Pancreas (tissue), 10 donors: ENCODE data around the gene KCNJ5. TPM values are rescaled to one million over a fixed set of nuclear protein-coding genes. Genes with fewer than 3 reads are reported as not detected.

ENCODE experiments used
- ATAC-seq, 4 donors: fragments of 200-7000 bp; cut with Tn5 transposase; one replicate each; pipeline versions ENCODE4 v1.8.0 to v1.9.1; 2020; ENCODE audit warnings: mild to moderate bottlenecking in 4 of 4, moderate library complexity in 4 of 4
- DNase-seq, 6 donors: peaks; one replicate each; pipeline ENCODE4 v3.0.0-alpha.2; 2020
- FAIRE-seq: peaks from 2 replicates; lab custom pipeline; 2012; peaks lifted over from hg19 to GRCh38; lab: Jason Lieb, UNC
- H3K27ac ChIP-seq, 4 donors: fragments of 200-600 bp; sonication (generic); 1 replicate in 3 of 4; 2 replicates in 1 of 4; pipeline versions ENCODE4 v1.5.0 to v1.8.0; 2020
- H3K27me3 ChIP-seq, 4 donors: fragments of 200-600 bp; one replicate each; pipeline ENCODE4 v1.8.0; 2021
- H3K36me3 ChIP-seq, 3 donors: fragments of 200-600 bp; sonication (generic) in 1 of 3; one replicate each; pipeline versions ENCODE4 v1.5.0 to v1.8.0; 2020 to 2021
- H3K4me1 ChIP-seq, 3 donors: fragments of 200-600 bp; one replicate each; pipeline ENCODE4 v1.8.0; 2021
- H3K4me3 ChIP-seq, 4 donors: fragments of 200-600 bp; sonication (generic) in 2 of 4; one replicate each; pipeline versions ENCODE4 v1.5.0 to v1.8.0; 2020 to 2021
- H3K9me3 ChIP-seq, 4 donors: fragments of 200-600 bp; one replicate each; pipeline ENCODE4 v1.8.0; 2021
- WGBS, 2 donors: extraction: QIAGEN DNeasy Blood & Tissue Kit; methylation state at CpG; one replicate each; pipeline ENCODE4 v1.1.7; 2013; 5-methylcytosine and 5-hydroxymethylcytosine counted together
- intact Hi-C, 3 donors: fragments of 100-400 bp; cut with DNase I; formaldehyde crosslinking; loops; one replicate each; pipeline versions ENCODE4 v1.11.1 to v1.14.2; 2022
- polyA plus RNA-seq, 2 donors: library from polyadenylated mRNA; stranded (reverse); fragments of 200-250 nt; gene quantifications; one replicate each; pipeline ENCODE4 v1.2.3, GENCODE V29; 2013
- total RNA-seq, 6 donors: library from RNA; stranded (reverse); fragmentation: NEBNext Ultra II Directional in 4 of 6; extraction: Animal tissue kit (Norgen Biotek cat#: 25700) in 4 of 6; gene quantifications; one replicate each; pipeline versions ENCODE4 v1.2.1 to v1.2.4, GENCODE V29; 2021 to 2023
- TF ChIP-seq, protein P1 (sequence below), 4 donors: fragments of 200-600 bp; sonication (generic) in 3 of 4; IDR thresholded peaks; one replicate each; pipeline versions ENCODE4 v1.5.0 to v1.8.0; 2021; ENCODE audit warnings: antibody characterized with exemption in 4 of 4
- donor health status: healthy with polysubstance abuse.
- donor health status: DM: no; HTN: no; CAD: no; lungs with moderate emphysema.
- donor health status: DM: no; HTN: no; CAD: no.
- donor health status: control.
- donor health status: control.
- donor health status: Bipolar disorder and iron deficiency.
- donor health status: DM: yes; HTN: yes; CAD: no.
- donor health status: DM: no; HTN: no; CAD: no.
- donor health status: DM: no; HTN: no; CAD: no.
- donor health status: DM: yes; HTN: yes; CAD: no.

KCNJ5 gene
- total and polyA plus RNA-seq, 8 donors = 1.1 to 17.6 (median 9.5) TPM

DNA sequence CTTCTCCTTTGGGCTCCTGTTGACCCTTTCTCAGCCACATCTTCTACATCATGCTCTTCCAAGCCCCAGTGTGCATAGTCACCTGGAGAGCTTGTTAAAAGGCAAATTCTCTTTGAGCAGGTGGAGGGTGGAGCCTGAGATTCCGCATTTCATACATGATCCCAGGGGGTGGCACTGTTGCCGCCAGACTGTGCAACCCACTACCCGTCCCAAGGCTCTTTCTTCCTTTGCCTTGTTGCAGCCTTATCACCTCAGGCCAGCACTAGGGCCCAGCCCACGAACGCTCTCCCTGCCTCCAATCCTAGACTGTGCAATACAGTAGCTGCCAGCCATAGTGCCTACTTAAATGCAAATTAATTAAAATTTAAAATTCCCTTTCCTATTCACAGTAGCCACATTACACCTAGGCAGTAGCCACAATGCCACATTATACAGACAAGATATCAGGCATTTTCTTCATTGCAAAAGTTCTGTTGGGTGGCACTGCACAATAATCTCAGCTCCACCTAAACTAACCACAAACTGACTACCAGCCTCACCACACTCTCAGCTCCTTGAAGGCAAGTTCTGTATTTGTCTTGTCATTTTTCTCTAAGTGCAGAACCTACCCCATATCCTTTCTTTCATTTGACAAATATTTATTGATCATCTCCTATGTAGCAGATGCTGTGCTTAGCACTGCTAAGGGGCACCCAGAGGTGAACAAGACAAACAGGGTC lies 4.6 kb upstream of the KCNJ5 start:
- Histone ChIP-seq H3K36me3 (no peaks in the 10 kb centered on the region), H3K4me1 (peaks cover 14 to 31% (median 18%) of the 10 kb centered on the region in 3 donors), H3K27ac (no peak overlapping the region), H3K9me3 (no peaks in the 10 kb centered on the region), H3K4me3 (no peak overlapping the region), H3K27me3 (no peaks in the 10 kb centered on the region)
- DNase-seq (peak in 4 of 6 donors; percentile 63 to 75 (median 74)), FAIRE-seq (no peak), ATAC-seq (peak; percentile 33 to 69 (median 60))
- TF ChIP-seq, protein P1, sequence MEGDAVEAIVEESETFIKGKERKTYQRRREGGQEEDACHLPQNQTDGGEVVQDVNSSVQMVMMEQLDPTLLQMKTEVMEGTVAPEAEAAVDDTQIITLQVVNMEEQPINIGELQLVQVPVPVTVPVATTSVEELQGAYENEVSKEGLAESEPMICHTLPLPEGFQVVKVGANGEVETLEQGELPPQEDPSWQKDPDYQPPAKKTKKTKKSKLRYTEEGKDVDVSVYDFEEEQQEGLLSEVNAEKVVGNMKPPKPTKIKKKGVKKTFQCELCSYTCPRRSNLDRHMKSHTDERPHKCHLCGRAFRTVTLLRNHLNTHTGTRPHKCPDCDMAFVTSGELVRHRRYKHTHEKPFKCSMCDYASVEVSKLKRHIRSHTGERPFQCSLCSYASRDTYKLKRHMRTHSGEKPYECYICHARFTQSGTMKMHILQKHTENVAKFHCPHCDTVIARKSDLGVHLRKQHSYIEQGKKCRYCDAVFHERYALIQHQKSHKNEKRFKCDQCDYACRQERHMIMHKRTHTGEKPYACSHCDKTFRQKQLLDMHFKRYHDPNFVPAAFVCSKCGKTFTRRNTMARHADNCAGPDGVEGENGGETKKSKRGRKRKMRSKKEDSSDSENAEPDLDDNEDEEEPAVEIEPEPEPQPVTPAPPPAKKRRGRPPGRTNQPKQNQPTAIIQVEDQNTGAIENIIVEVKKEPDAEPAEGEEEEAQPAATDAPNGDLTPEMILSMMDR (IDR thresholded peaks at IDR 0.05) = peak in 1 of 4 donors; percentile 10
- intact Hi-C loops = loop anchor here (2.0 to 10.0 kb wide), 3 partner anchors 68 to 71 kb away; no protein-coding TSS in a partner anchor
- 16 to 28% methylated on average over 5 of the region's 5 CpGs for WGBS, 2 donors

GRCh38 chr11:128888034-128888985 lies 2.8 kb upstream of the KCNJ5 start:
- intact Hi-C loops = loop anchor here in 2 of 3 donors (5.0 to 10.0 kb wide), 2 partner anchors 66 to 69 kb away; no protein-coding TSS in a partner anchor
- Histone ChIP-seq H3K27me3 (no peaks in the 10 kb centered on the region), H3K27ac (peak overlapping the region in 2 of 4 donors; percentile 75 to 83), H3K4me3 (no peak overlapping the region), H3K4me1 (peaks cover 24 to 35% (median 32%) of the 10 kb centered on the region in 3 donors), H3K9me3 (no peaks in the 10 kb centered on the region), H3K36me3 (no peaks in the 10 kb centered on the region)
- ATAC-seq = peak; percentile 3 to 40 (median 12)
- DNase-seq = peak in 2 of 6 donors; percentile 50 to 61
- FAIRE-seq = no peak
- WGBS, 2 donors = 45% methylated on average over 15 of the region's 15 CpGs
- TF ChIP-seq, protein P1 (IDR thresholded peaks at IDR 0.05) = no peak

GRCh38 chr11:128889657-128890213 lies 1.4 kb upstream of the KCNJ5 start:
- intact Hi-C loops = loop anchor here in 2 of 3 donors (5.0 to 10.0 kb wide), 2 partner anchors 65 to 68 kb away; no protein-coding TSS in a partner anchor
- H3K36me3 ChIP-seq = no peaks in the 10 kb centered on the region
- H3K4me3 ChIP-seq = peak overlapping the region in 2 of 4 donors; percentile 51 to 70
- TF ChIP-seq, protein P1 (IDR thresholded peaks at IDR 0.05) = no peak
- H3K9me3 ChIP-seq = no peaks in the 10 kb centered on the region
- FAIRE-seq = no peak
- WGBS, 2 donors = 50 to 52% methylated on average over 8 of the region's 8 CpGs
- DNase-seq = no peak
- peaks cover 36 to 46% (median 44%) of the 10 kb centered on the region in 3 donors for H3K4me1 ChIP-seq
- H3K27me3 ChIP-seq = no peaks in the 10 kb centered on the region
- no peak for ATAC-seq
- peak overlapping the region in 2 of 4 donors; percentile 75 to 83 for H3K27ac ChIP-seq

DNA sequence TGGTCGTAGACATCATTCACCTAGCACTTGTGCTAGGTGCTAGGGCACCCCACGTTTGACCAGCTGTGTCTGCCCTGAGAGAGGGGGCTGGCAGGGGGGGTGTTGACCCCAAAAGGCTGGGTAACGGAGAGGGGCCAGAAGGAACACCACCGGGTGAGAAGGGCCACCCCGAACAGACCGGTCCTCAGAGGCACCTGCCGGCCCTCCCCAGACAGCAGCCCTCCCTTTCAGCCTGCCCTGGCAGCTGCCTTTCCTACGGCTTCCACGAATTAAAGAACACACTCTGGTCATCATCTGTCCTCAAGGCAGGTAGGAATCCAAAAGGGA lies 977 bp upstream of the KCNJ5 start:
- no peak for FAIRE-seq
- TF ChIP-seq, protein P1 (IDR thresholded peaks at IDR 0.05) = no peak
- peak overlapping the region in 3 of 4 donors; percentile 46 to 83 (median 75) for H3K27ac ChIP-seq
- H3K4me3 ChIP-seq = peak overlapping the region; percentile 30 to 70 (median 48)
- H3K9me3 ChIP-seq = no peaks in the 10 kb centered on the region
- H3K27me3 ChIP-seq = no peaks in the 10 kb centered on the region
- no peak for DNase-seq
- ATAC-seq = no peak
- no peaks in the 10 kb centered on the region for H3K36me3 ChIP-seq
- 9 to 12% methylated on average over 9 of the region's 9 CpGs for WGBS, 2 donors
- H3K4me1 ChIP-seq = peaks cover 39 to 47% (median 47%) of the 10 kb centered on the region in 3 donors
- intact Hi-C loops = no loop called here
